ENCODE data around the gene SAMD4A.

DNA sequence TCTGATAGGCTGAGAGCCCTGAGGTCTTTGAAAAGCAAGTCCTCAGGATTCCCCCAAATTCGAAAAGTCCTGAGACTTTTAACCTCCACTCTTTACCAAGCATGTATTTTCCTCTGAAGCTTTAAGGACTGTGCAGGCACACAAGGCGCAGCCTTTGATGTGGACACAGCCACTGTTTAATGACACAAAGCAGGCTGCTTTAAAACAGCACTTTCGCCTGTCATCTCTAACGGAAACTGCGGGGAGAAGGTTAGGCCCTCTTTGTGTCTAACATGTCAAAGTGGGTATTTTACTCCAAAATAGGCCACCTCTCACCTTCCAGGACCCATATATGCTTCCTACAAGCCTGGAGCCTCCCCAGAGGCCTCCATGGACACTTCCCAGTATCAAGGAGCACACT is 176.5 kb downstream of the SAMD4A start:
- TF ChIP-seq, protein P1, sequence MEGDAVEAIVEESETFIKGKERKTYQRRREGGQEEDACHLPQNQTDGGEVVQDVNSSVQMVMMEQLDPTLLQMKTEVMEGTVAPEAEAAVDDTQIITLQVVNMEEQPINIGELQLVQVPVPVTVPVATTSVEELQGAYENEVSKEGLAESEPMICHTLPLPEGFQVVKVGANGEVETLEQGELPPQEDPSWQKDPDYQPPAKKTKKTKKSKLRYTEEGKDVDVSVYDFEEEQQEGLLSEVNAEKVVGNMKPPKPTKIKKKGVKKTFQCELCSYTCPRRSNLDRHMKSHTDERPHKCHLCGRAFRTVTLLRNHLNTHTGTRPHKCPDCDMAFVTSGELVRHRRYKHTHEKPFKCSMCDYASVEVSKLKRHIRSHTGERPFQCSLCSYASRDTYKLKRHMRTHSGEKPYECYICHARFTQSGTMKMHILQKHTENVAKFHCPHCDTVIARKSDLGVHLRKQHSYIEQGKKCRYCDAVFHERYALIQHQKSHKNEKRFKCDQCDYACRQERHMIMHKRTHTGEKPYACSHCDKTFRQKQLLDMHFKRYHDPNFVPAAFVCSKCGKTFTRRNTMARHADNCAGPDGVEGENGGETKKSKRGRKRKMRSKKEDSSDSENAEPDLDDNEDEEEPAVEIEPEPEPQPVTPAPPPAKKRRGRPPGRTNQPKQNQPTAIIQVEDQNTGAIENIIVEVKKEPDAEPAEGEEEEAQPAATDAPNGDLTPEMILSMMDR (IDR thresholded peaks at IDR 0.05), result no peak
- TF ChIP-seq EP300 (IDR thresholded peaks at IDR 0.05) (no peak), POLR2A (IDR thresholded peaks at IDR 0.05) (no peak)

Data from tibial nerve (tissue), 4 donors.